ENCODE results near the gene CSTB. TPM values are rescaled to one million over a fixed set of nuclear protein-coding genes. Genes with fewer than 3 reads are reported as not detected.

CSTB gene
- total RNA-seq, 1 experiment from 2014 or later, result 40.7 TPM

GRCh38 chr21:43748622-43749021 lies 27.5 kb downstream of the CSTB start:
- H3K36me3 Mint-ChIP-seq (ENCODE audit: insufficient read depth in 1 of 3, low read depth in 3 of 3), result peaks cover 25 to 72% (median 56%) of the 10 kb centered on the region in 3 experiments
- no peak for TF ChIP-seq CTCF (conservative IDR thresholded peaks at IDR 0.05)

More at GRCh38 chr21:43748622-43749021, 27.5 kb downstream of the CSTB start:
- H3K9me3 ChIP-seq (ENCODE audit: control insufficient read depth, low read depth, low read length), result no peaks in the 10 kb centered on the region
- no peak overlapping the region for H3K4me2 ChIP-seq (ENCODE audit: insufficient read depth, insufficient read length, low read length)
- no peaks in the 10 kb centered on the region for H3K79me1 ChIP-seq (ENCODE audit: insufficient read depth, low read depth, low read length, poor library complexity, severe bottlenecking)
- no peak overlapping the region for H3K56ac ChIP-seq (ENCODE audit: insufficient read length, low read depth, low read length)
- H3K23ac ChIP-seq (ENCODE audit: insufficient read length, low read depth, low read length), result no peak overlapping the region
- H3K23me2 ChIP-seq (ENCODE audit: insufficient read length, low read depth, low read length, poor library complexity, severe bottlenecking), result no peaks in the 10 kb centered on the region
- Mint-ChIP-seq H3K27me3 (ENCODE audit: low read depth) (no peaks in the 10 kb centered on the region), H3K4me3 (no peak overlapping the region), H3K9me3 (no peaks in the 10 kb centered on the region), H3K4me1 (no peaks in the 10 kb centered on the region), H3K27ac (peak overlapping the region in 1 of 3 experiments; percentile 52; a peak in 1 of 7 replicates)
- no peaks in the 10 kb centered on the region for H3K27me3 ChIP-seq (ENCODE audit: insufficient read depth, low read length)
- no peak overlapping the region for H2BK120ac ChIP-seq (ENCODE audit: low read depth, low read length, poor library complexity, severe bottlenecking)
- no peak for DNase-seq
- H2AK5ac ChIP-seq (ENCODE audit: insufficient read length, low read length), result no peak overlapping the region
- H3K4ac ChIP-seq (ENCODE audit: low read depth, low read length), result no peak overlapping the region
- no peak overlapping the region for H2BK5ac ChIP-seq (ENCODE audit: insufficient read length, low read length)
- H3K4me1 ChIP-seq (ENCODE audit: insufficient read depth, low read length), result no peaks in the 10 kb centered on the region
- H3K14ac ChIP-seq (ENCODE audit: insufficient read depth, low read length), result no peak overlapping the region
- H3K27ac ChIP-seq (ENCODE audit: insufficient read length, low read depth, low read length), result no peak overlapping the region
- no peak overlapping the region for H4K91ac ChIP-seq (ENCODE audit: insufficient read length, low read depth, low read length)
- WGBS (ENCODE audit: extremely low coverage, insufficient read length, low lambda C conversion rate), result no CpG with 5 or more reads among the region's 17 CpGs
- no peak overlapping the region for H4K5ac ChIP-seq (ENCODE audit: insufficient read length, low read depth, low read length)
- no peak overlapping the region for H2BK12ac ChIP-seq (ENCODE audit: insufficient read length, low read depth, low read length)
- H2BK20ac ChIP-seq (ENCODE audit: low read depth, low read length, poor library complexity, severe bottlenecking), result no peak overlapping the region
- H3K79me2 ChIP-seq (ENCODE audit: insufficient read depth, low read length), result no peaks in the 10 kb centered on the region
- no peak overlapping the region for H3K18ac ChIP-seq (ENCODE audit: insufficient read length, low read depth, low read length)
- H3K9ac ChIP-seq (ENCODE audit: extremely low read depth, insufficient read length, low read length), result no peak overlapping the region
- H3T11ph ChIP-seq (ENCODE audit: low read length), result no peak overlapping the region
- H4K8ac ChIP-seq (replicated peaks; ENCODE audit: insufficient read length, low read depth, low read length), result no peak overlapping the region
- H2BK15ac ChIP-seq (ENCODE audit: low read depth, low read length), result no peak overlapping the region
- H4K20me1 ChIP-seq (ENCODE audit: control insufficient read depth, insufficient read depth, insufficient read length), result peaks cover 4% of the 10 kb centered on the region
- no peak overlapping the region for H2AFZ ChIP-seq (ENCODE audit: low read length)
